Mucosa of descending colon (tissue), 3 donors: ENCODE data around the gene HTRA2. TPM values are rescaled to one million over a fixed set of nuclear protein-coding genes. Genes with fewer than 3 reads are reported as not detected.
"Not testable (repeated sequence)": the region's sequence is repeated elsewhere in the genome, so short reads cannot be mapped to it uniquely, and the experiment has no call there.

Experiments
- ATAC-seq: fragments of 200-7000 bp; cut with Tn5 transposase; one replicate; pipeline ENCODE4 v1.9.1; 2020; ENCODE audit warnings: mild to moderate bottlenecking, moderate library complexity
- DNase-seq, 3 donors: peaks; one replicate each; pipeline ENCODE4 v3.0.0-alpha.2; 2020
- H3K36me3 ChIP-seq: fragments of 200-600 bp; one replicate; pipeline ENCODE4 v1.8.0; 2021; ENCODE audit warnings: low read depth, mild to moderate bottlenecking
- H3K4me1 ChIP-seq: fragments of 200-600 bp; one replicate; pipeline ENCODE4 v1.8.0; 2021; ENCODE audit warnings: low read depth, mild to moderate bottlenecking
- H3K4me3 ChIP-seq: fragments of 200-600 bp; one replicate; pipeline ENCODE4 v1.8.0; 2021; ENCODE audit warnings: mild to moderate bottlenecking
- H3K9me3 ChIP-seq: fragments of 200-600 bp; one replicate; pipeline ENCODE4 v1.8.0; 2021; ENCODE audit warnings: mild to moderate bottlenecking
- CTCF ChIP-seq: fragments of 200-600 bp; IDR thresholded peaks from one replicate; pipeline ENCODE4 v1.8.0; 2022; ENCODE audit warnings: antibody characterized with exemption, mild to moderate bottlenecking
- intact Hi-C, 2 donors: fragments of 100-400 bp; cut with DNase I in 1 of 2; cut with micrococcal nuclease in 1 of 2; formaldehyde crosslinking; loops; one replicate each; pipeline versions ENCODE4 v1.11.0 to v1.11.1; 2022; cut with DNase I, micrococcal nuclease
- total RNA-seq, 3 donors: library from RNA; stranded (reverse); fragmentation: NEBNext Ultra II Directional in 2 of 3; extraction: Animal tissue kit (Norgen Biotek cat#: 25700) in 2 of 3; gene quantifications; one replicate each; pipeline versions ENCODE4 v1.2.1 to v1.2.4, GENCODE V29; 2021 to 2023
- donor health status: DM: no; HTN: no; CAD: no; lungs with moderate emphysema.
- donor health status: DM: no; HTN: no; CAD: no.
- donor health status: DM: no; HTN: yes; CAD: no.

Gene HTRA2
- total RNA-seq, 3 donors from 2014 or later: 22.2 to 37.1 (median 23.3) TPM

- peaks cover 24% of the 10 kb centered on the region for H3K4me1 ChIP-seq
- TF ChIP-seq CTCF: no peak
- H3K9me3 ChIP-seq: no peaks in the 10 kb centered on the region
- ATAC-seq (no peak), DNase-seq (no peak)
- intact Hi-C loops: no loop called here
- H3K4me3 ChIP-seq: no peak overlapping the region
- H3K36me3 ChIP-seq: no peaks in the 10 kb centered on the region
Observed at GRCh38 chr2:74556831-74557370, 27.2 kb downstream of the HTRA2 start.

DNA sequence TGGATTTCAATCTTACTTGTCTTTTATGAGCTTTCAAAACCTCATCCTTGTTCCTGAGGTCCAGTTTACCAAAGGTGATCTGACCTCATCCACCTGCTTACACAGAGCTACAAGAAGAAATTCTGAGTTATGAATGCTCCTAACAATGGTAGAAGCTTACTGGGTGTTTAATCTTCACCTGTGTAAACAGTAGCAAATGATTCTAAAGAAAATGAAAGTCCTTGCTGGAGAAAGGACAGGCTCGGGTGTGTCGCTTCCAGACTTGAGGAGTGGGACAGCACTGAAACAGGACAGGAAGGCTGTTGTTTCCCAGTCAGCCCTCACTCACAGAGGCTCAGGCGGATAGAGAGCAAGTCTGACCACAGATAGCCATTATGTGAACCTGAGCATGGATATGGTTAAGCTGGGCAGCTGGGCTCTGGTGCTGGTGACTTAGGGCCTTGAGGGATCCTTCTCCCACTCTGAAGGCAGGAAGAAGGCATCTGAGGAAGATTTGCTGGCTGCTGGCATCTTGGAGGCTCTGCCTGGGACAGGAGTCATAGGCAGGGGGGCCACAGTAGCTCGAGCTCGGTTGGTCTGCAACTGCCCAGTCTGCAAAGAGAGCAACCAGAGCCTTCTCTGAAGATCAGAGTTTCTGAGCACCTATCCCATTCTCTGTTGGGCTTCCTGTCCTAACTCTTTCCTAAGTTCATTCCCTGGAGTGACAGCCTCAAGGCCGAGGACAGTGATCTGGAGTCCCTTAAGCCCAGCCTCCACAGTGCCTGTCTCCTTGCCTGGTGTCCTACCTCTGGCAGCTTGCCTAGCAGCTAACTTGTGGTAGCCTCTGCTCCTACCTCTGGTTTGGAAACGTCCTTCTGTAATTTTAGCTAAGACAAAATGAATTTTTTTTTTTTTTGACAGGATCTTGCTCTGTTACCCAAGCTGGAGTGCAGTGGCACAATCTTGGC is 28.8 kb downstream of the HTRA2 start:
- ATAC-seq (peak; percentile 4), DNase-seq (no peak)
- H3K36me3 ChIP-seq: no peaks in the 10 kb centered on the region
- peaks cover 24% of the 10 kb centered on the region for H3K4me1 ChIP-seq
- no peaks in the 10 kb centered on the region for H3K9me3 ChIP-seq
- H3K4me3 ChIP-seq: no peak overlapping the region
- intact Hi-C loops: no loop called here
- no peak for TF ChIP-seq CTCF

- Histone ChIP-seq H3K4me3 (no peak overlapping the region), H3K36me3 (no peaks in the 10 kb centered on the region), H3K4me1 (peaks cover 24% of the 10 kb centered on the region), H3K9me3 (no peaks in the 10 kb centered on the region)
- no peak for DNase-seq
- ATAC-seq: peak; percentile 19
- no peak for TF ChIP-seq CTCF
- intact Hi-C loops: no loop called here
Observed at GRCh38 chr2:74559912-74560311, 30.2 kb downstream of the HTRA2 start.

DNA sequence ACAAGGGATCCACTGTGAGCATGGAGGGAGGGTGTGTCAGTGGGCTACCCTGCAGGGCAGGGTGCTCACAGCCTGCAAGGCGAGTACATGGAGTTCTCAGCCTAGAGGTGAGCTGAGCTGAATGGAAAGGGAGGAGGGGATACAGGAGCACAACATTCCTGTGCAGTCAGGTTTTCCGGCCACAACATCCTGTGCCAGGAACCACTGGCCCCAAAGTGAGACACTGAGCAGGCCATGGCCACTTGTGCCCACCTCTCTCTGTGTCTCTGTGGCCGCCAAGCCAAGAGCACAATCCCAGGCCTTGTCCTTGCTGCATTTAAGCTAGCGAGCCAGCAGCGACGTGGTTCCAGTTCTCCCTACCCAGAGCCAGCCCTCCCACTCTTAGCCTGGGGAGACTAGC is 30.9 kb downstream of the HTRA2 start:
- Histone ChIP-seq H3K4me1 (peaks cover 18% of the 10 kb centered on the region), H3K36me3 (no peaks in the 10 kb centered on the region), H3K4me3 (no peak overlapping the region), H3K9me3 (no peaks in the 10 kb centered on the region)
- no peak for TF ChIP-seq CTCF
- ATAC-seq (no peak), DNase-seq (no peak)
- intact Hi-C loops: no loop called here

DNA sequence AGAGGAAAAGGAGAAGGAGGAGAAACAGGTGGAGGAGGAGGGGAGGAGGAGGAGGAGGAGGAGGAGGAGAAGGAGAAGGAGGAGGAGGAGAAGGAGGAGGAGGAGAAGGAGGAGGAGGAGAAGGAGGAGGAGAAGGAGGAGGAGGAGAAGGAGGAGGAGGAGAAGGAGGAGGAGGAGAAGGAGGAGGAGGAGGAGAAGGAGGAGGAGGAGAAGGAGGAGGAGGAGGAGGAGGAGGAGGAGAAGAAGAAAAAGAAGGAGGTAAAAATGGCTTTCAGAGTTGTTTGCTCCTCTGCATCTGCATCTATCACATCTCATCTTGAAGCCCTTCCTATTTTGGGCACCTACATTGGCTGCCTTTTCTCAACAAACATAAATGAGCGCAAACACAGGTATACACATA is 31.3 kb downstream of the HTRA2 start:
- ATAC-seq: not testable (repeated sequence)
- peaks cover 15% of the 10 kb centered on the region for H3K4me1 ChIP-seq

GRCh38 chr2:74562126-74562775 is 32.5 kb downstream of the HTRA2 start:
- DNase-seq (no peak), ATAC-seq (no peak)

More for the DNA sequence above, 31.3 kb downstream of the HTRA2 start:
- H3K9me3 ChIP-seq, H3K4me3 ChIP-seq, intact Hi-C loops, DNase-seq, H3K36me3 ChIP-seq: not testable (repeated sequence)

More at GRCh38 chr2:74562126-74562775, 32.5 kb downstream of the HTRA2 start:
- intact Hi-C loops: no loop called here
- H3K36me3 ChIP-seq: no peaks in the 10 kb centered on the region
- H3K4me3 ChIP-seq: no peak overlapping the region
- H3K9me3 ChIP-seq: no peaks in the 10 kb centered on the region
- no peak for TF ChIP-seq CTCF
- H3K4me1 ChIP-seq: peaks cover 14% of the 10 kb centered on the region
